SK-N-SH (cell line): Measurements from ENCODE around the gene LRRN4. TPM values are rescaled to one million over a fixed set of nuclear protein-coding genes. Genes with fewer than 3 reads are reported as not detected.

Experiments
- CTCF ChIA-PET: fragments of 300-600, 350-600 bp; formaldehyde crosslinking; extraction: SDS; loops from one replicate; lab custom pipeline; 2021; lab: Yijun Ruan, JAX
- POLR2A ChIA-PET: fragments of 350-600 bp; sonication (Branson Sonifier 250); formaldehyde crosslinking; extraction: SDS; loops from one replicate; lab custom pipeline; 2020; ENCODE audit warnings: antibody characterized with exemption, inconsistent platforms; lab: Yijun Ruan, JAX
- DNase-seq: peaks from one replicate; pipeline ENCODE4 v3.0.0; 2012
- H2AFZ ChIP-seq: fragments of 200-600 bp; sonication (generic); 2 replicates; pipeline ENCODE4 v1.8.1; 2016; ENCODE audit warnings: antibody characterized with exemption, mild to moderate bottlenecking, low read depth
- H3F3A ChIP-seq: fragments of 200-600 bp; sonication (generic); replicated peaks from 2 replicates; pipeline ENCODE3; 2016; ENCODE audit warnings: antibody characterized with exemption, mild to moderate bottlenecking; ENCODE audit not compliant: insufficient read depth
- H3K27ac ChIP-seq, 2 experiments: fragments of 200-500 bp in 1 of 2; fragments of 200-600 bp in 1 of 2; sonication (Bioruptor generic) in 1 of 2; sonication (generic), shearing (Covaris generic) in 1 of 2; 2 replicates each; pipeline versions ENCODE4 v1.5.1 to v1.6.1; 2014 to 2016; ENCODE audit warnings: low read depth in 2 of 2, inconsistent platforms in 1 of 2, low read length in 1 of 2, mild to moderate bottlenecking in 1 of 2, mixed read lengths in 1 of 2
- H3K27me3 ChIP-seq: fragments of 200-600 bp; sonication (generic), shearing (Covaris generic); 2 replicates; pipeline ENCODE4 v1.6.1; 2016; ENCODE audit warnings: mixed run types; ENCODE audit not compliant: insufficient read depth
- H3K36me3 ChIP-seq, 2 experiments: fragments of 200-500 bp in 1 of 2; fragments of 200-600 bp in 1 of 2; sonication (Bioruptor generic) in 1 of 2; sonication (generic) in 1 of 2; replicated peaks in 1 of 2; 2 replicates each; pipeline versions ENCODE3 to v1.5.1; 2014 to 2016; ENCODE audit warnings: low read length in 1 of 2, mild to moderate bottlenecking in 1 of 2; ENCODE audit not compliant: insufficient read depth in 2 of 2, control insufficient read depth in 1 of 2
- H3K4me1 ChIP-seq, 2 experiments: fragments of 200-500 bp in 1 of 2; fragments of 200-600 bp in 1 of 2; sonication (Bioruptor generic) in 1 of 2; sonication (generic), shearing (Covaris generic) in 1 of 2; 2 replicates each; pipeline versions ENCODE4 v1.5.1 to v1.6.1; 2014 to 2016; ENCODE audit warnings: low read depth in 1 of 2, low read length in 1 of 2, mixed run types in 1 of 2; ENCODE audit not compliant: insufficient read depth in 2 of 2, control insufficient read depth in 1 of 2
- H3K4me2 ChIP-seq: fragments of 200-600 bp; sonication (generic), shearing (Covaris generic); 2 replicates; pipeline ENCODE4 v1.6.1; 2017; ENCODE audit warnings: mixed run types
- H3K4me3 ChIP-seq, 2 experiments: fragments of 200-500 bp in 1 of 2; fragments of 200-600 bp in 1 of 2; sonication (Bioruptor generic) in 1 of 2; sonication (generic), shearing (Covaris generic) in 1 of 2; 2 replicates each; pipeline versions ENCODE4 v1.5.1 to v1.8.1; 2014 to 2016; ENCODE audit warnings: low read depth in 2 of 2, inconsistent platforms in 1 of 2, low read length in 1 of 2, mild to moderate bottlenecking in 1 of 2, mixed read lengths in 1 of 2, moderate library complexity in 1 of 2
- H3K79me2 ChIP-seq: fragments of 200-600 bp; sonication (generic); 2 replicates; pipeline ENCODE4 v1.8.1; 2017; ENCODE audit warnings: mild to moderate bottlenecking; ENCODE audit not compliant: insufficient read depth
- H3K9ac ChIP-seq: fragments of 200-600 bp; sonication (generic); 2 replicates; pipeline ENCODE4 v1.6.1; 2017; ENCODE audit warnings: mixed run types
- H3K9me2 ChIP-seq: fragments of 200-600 bp; sonication (generic); 2 replicates; pipeline ENCODE4 v1.6.1; 2017; ENCODE audit warnings: mixed run types
- H3K9me3 ChIP-seq: fragments of 200-600 bp; sonication (generic); 2 replicates; pipeline ENCODE4 v1.6.1; 2017; ENCODE audit warnings: mixed run types, mild to moderate bottlenecking, moderate library complexity
- H4K20me1 ChIP-seq: fragments of 200-600 bp; sonication (generic); 2 replicates; pipeline ENCODE4 v1.6.1; 2017; ENCODE audit warnings: mild to moderate bottlenecking, mixed run types; ENCODE audit not compliant: insufficient read depth
- ELF1 ChIP-seq: IDR thresholded peaks from 2 replicates; pipeline ENCODE4 v1.4.0; 2012
- EP300 ChIP-seq, 2 experiments: IDR thresholded peaks; 2 replicates each; pipeline versions ENCODE4 v1.4.0 to v1.6.1; 2012; ENCODE audit warnings: borderline replicate concordance in 1 of 2, low read depth in 1 of 2, low read length in 1 of 2
- FOSL2 ChIP-seq: IDR thresholded peaks from 2 replicates; pipeline ENCODE4 v1.4.0; 2012; ENCODE audit warnings: low read depth, mild to moderate bottlenecking, moderate library complexity, borderline replicate concordance
- FOXJ3 ChIP-seq: sonication (generic); formaldehyde crosslinking; IDR thresholded peaks from 2 replicates; pipeline ENCODE4 v1.5.1; 2020; ENCODE audit warnings: mild to moderate bottlenecking, missing genetic modification reagents
- GABPA ChIP-seq: IDR thresholded peaks from 2 replicates; pipeline ENCODE4 v1.4.0; 2012; ENCODE audit warnings: low read depth, mild to moderate bottlenecking
- IRF3 ChIP-seq: fragments of 150-350 bp; IDR thresholded peaks from 2 replicates; pipeline ENCODE4 v1.6.1; 2016; ENCODE audit warnings: mild to moderate bottlenecking, low read depth, low read length
- MXI1 ChIP-seq: IDR thresholded peaks from 2 replicates; pipeline ENCODE4 v1.6.1; 2012; ENCODE audit warnings: mild to moderate bottlenecking, low read depth, low read length, improper control_type of control experiment
- NFIC ChIP-seq: IDR thresholded peaks from 2 replicates; pipeline ENCODE4 v1.4.0; 2012; ENCODE audit warnings: borderline replicate concordance
- PBX3 ChIP-seq: IDR thresholded peaks from 2 replicates; pipeline ENCODE4; 2012
- POLR2AphosphoS5 ChIP-seq: IDR thresholded peaks from 2 replicates; pipeline ENCODE4 v1.6.1; 2012; ENCODE audit warnings: low read depth, low read length
- REST ChIP-seq: IDR thresholded peaks from 2 replicates; pipeline ENCODE4 v1.6.1; 2012; ENCODE audit warnings: mild to moderate bottlenecking, low read depth, low read length, moderate library complexity
- RFX5 ChIP-seq: IDR thresholded peaks from 2 replicates; pipeline ENCODE4 v1.6.1; 2012; ENCODE audit warnings: mild to moderate bottlenecking, improper control_type of control experiment, low read length
- SMC3 ChIP-seq: IDR thresholded peaks from 2 replicates; pipeline ENCODE4 v1.6.1; 2012; ENCODE audit warnings: low read depth, low read length, improper control_type of control experiment
- TEAD4 ChIP-seq: IDR thresholded peaks from 2 replicates; pipeline ENCODE4 v1.4.0; 2012; ENCODE audit warnings: mild to moderate bottlenecking, borderline replicate concordance; ENCODE audit not compliant: insufficient read depth
- USF2 ChIP-seq: fragments of 150-350 bp; IDR thresholded peaks from 2 replicates; pipeline ENCODE4 v1.6.1; 2017; ENCODE audit warnings: antibody characterized with exemption, low read length, low read depth, borderline replicate concordance
- WGBS: methylation state at CpG from one replicate; pipeline ENCODE4 v1.1.6; 2017; ENCODE audit warnings: low lambda C conversion rate; 5-methylcytosine and 5-hydroxymethylcytosine counted together
- polyA plus RNA-seq, 3 experiments: library from polyadenylated mRNA; depleted of rRNA; stranded (reverse); fragments of >200 nt; gene quantifications; 2 replicates each; pipeline ENCODE4 v1.2.3, GENCODE V29; 2012

LRRN4 gene
- polyA plus RNA-seq, 1 of the 3 experiments (the other 2 are of a cell fraction): 0.05 TPM

GRCh38 chr20:6036213-6036612 is 17.6 kb downstream of the LRRN4 start:
- Histone ChIP-seq H3K9ac (no peak overlapping the region), H4K20me1 (peaks cover 4% of the 10 kb centered on the region; the same call in 1 of the 2 replicates), H3K36me3 (peaks cover 47 to 60% of the 10 kb centered on the region in 2 experiments), H3F3A (no peaks in the 10 kb centered on the region), H3K79me2 (0 out of 2 replicates have a peak, but pooled peaks cover 10% of the 10 kb centered on the region), H3K4me3 (no peak overlapping the region), H3K27me3 (no peaks in the 10 kb centered on the region), H3K4me2 (no peak overlapping the region), H3K9me2 (no peaks in the 10 kb centered on the region), H3K27ac (no peak overlapping the region), H3K9me3 (no peaks in the 10 kb centered on the region), H3K4me1 (no peaks in the 10 kb centered on the region; a peak in 1 of 4 replicates)
- 94% methylated on average over 4 of the region's 4 CpGs for whole genome bisulfite sequencing
- no peak for DNase-seq
- CTCF ChIA-PET: no interaction called here
- TF ChIP-seq RFX5 (no peak), SMC3 (no peak), REST (no peak), PBX3 (no peak), ELF1 (no peak), GABPA (no peak), NFIC (no peak), IRF3 (no peak), POLR2AphosphoS5 (no peak), FOXJ3 (no peak), FOSL2 (no peak), MXI1 (no peak), USF2 (no peak), TEAD4 (no peak), EP300 (IDR thresholded peaks at IDR 0.05; ENCODE audit: borderline replicate concordance in 1 of 2, low read depth in 1 of 2, low read length in 1 of 2) (no peak)
- TF ChIP-seq, all 33 proteins: peak for 0
- H2AFZ ChIP-seq: no peak overlapping the region
- POLR2A ChIA-PET: interaction anchor here (0.5 kb wide), 1 partner anchor 19 kb away, joined by 3 read pairs; no protein-coding TSS in a partner anchor
